PC-3 (cell line): ENCODE data around the gene IQCK. TPM values are rescaled to one million over a fixed set of nuclear protein-coding genes. Genes with fewer than 3 reads are reported as not detected.

ENCODE experiments used
- ATAC-seq: fragments of 200-7000 bp; cut with Tn5 transposase; 2 replicates; pipeline ENCODE4 v1.9.1; 2020; ENCODE audit warnings: mild to moderate bottlenecking, moderate library complexity
- BruUV-seq: library from RNA; stranded (reverse); fragments of 400-500 nt; replicated peaks from 2 replicates; lab custom pipeline; 2021; lab: Mats Ljungman, UMichigan
- CTCF ChIA-PET: fragments of 300-600 bp; sonication (Branson Sonifier 250); formaldehyde crosslinking; loops from one replicate; lab custom pipeline; 2022; ENCODE audit warnings: antibody characterized with exemption; lab: Charles Lee
- POLR2A ChIA-PET: fragments of 300-600 bp; sonication (Branson Sonifier 250); formaldehyde crosslinking; loops from one replicate; lab custom pipeline; 2022; ENCODE audit warnings: antibody characterized with exemption; ENCODE audit not compliant: unreplicated experiment; lab: Charles Lee
- DNase-seq: peaks from one replicate; pipeline ENCODE4 v3.0.0-alpha.2; 2015
- H2AFZ ChIP-seq: fragments of 300-600 bp; sonication (generic); 2 replicates; pipeline ENCODE4 v1.6.0; 2016; ENCODE audit warnings: antibody characterized with exemption, low read length
- H3F3A ChIP-seq: fragments of 300-600 bp; sonication (generic); one replicate; pipeline ENCODE4 v1.6.0; 2017; ENCODE audit warnings: antibody characterized with exemption, low read length, control low read depth, mild to moderate bottlenecking; ENCODE audit not compliant: unreplicated experiment
- H3K27ac ChIP-seq: fragments of 300-600 bp; sonication (generic); 2 replicates; pipeline ENCODE4 v1.5.1; 2016; ENCODE audit warnings: mild to moderate bottlenecking, low read length
- H3K27me3 ChIP-seq: fragments of 300-600 bp; sonication (generic); 2 replicates; pipeline ENCODE4 v1.6.1; 2016; ENCODE audit warnings: low read length, mixed read lengths
- H3K36me3 ChIP-seq: fragments of 300-600 bp; sonication (generic); 2 replicates; pipeline ENCODE4 v1.6.1; 2016; ENCODE audit warnings: low read depth, mixed run types, low read length, mixed read lengths
- H3K4me1 ChIP-seq: fragments of 300-600 bp; sonication (generic); 2 replicates; pipeline ENCODE4 v1.5.1; 2016; ENCODE audit warnings: low read length; ENCODE audit not compliant: insufficient read depth
- H3K4me2 ChIP-seq: fragments of 300-600 bp; sonication (generic); 2 replicates; pipeline ENCODE4 v1.6.0; 2016; ENCODE audit warnings: low read length
- H3K4me3 ChIP-seq: fragments of 300-600 bp; sonication (generic); 2 replicates; pipeline ENCODE4 v1.5.1; 2016; ENCODE audit warnings: mild to moderate bottlenecking, low read length, mixed read lengths
- H3K79me2 ChIP-seq: fragments of 300-600 bp; sonication (generic); 2 replicates; pipeline ENCODE4 v1.6.1; 2017; ENCODE audit warnings: low read length, mixed read lengths
- H3K9ac ChIP-seq: fragments of 300-600 bp; sonication (generic); 2 replicates; pipeline ENCODE4 v1.6.0; 2016; ENCODE audit warnings: mild to moderate bottlenecking, low read length
- H3K9me2 ChIP-seq: fragments of 300-600 bp; sonication (generic); replicated peaks from 2 replicates; pipeline ENCODE4 v1.6.1; 2016; ENCODE audit warnings: mixed run types, low read length, mixed read lengths
- H3K9me3 ChIP-seq: fragments of 300-600 bp; sonication (generic); 2 replicates; pipeline ENCODE4 v1.6.1; 2016; ENCODE audit warnings: low read length, mixed read lengths
- H4K20me1 ChIP-seq: fragments of 300-600 bp; sonication (generic); 2 replicates; pipeline ENCODE4 v1.6.1; 2016; ENCODE audit warnings: low read length, mixed read lengths
- EZH2 ChIP-seq: fragments of 300-600 bp; sonication (generic); IDR thresholded peaks from one replicate; pipeline ENCODE4 v1.6.1; 2017; ENCODE audit warnings: antibody characterized with exemption, mild to moderate bottlenecking, low read length; ENCODE audit not compliant: unreplicated experiment
- EZH2phosphoT487 ChIP-seq: fragments of 300-600 bp; sonication (generic); IDR thresholded peaks from 2 replicates; pipeline ENCODE4 v1.6.1; 2018; ENCODE audit warnings: mild to moderate bottlenecking, antibody characterized with exemption, low read length, borderline replicate concordance
- intact Hi-C: fragments of 100-400 bp; cut with micrococcal nuclease; formaldehyde crosslinking; loops from 2 replicates; pipeline ENCODE4 v1.9.0; 2023
- total RNA-seq: library from RNA; depleted of rRNA; stranded (reverse); fragments of >200 nt; gene quantifications from 2 replicates; pipeline ENCODE4 v1.2.3, GENCODE V29; 2014
- TF ChIP-seq, protein P1 (sequence below): fragments of 300-600 bp; sonication (generic); conservative IDR thresholded peaks from 2 replicates; pipeline ENCODE4 v1.5.1; 2017; ENCODE audit warnings: antibody characterized with exemption, low read depth, mild to moderate bottlenecking, low read length

The IQCK gene
- total RNA-seq, 1 experiment from 2014 or later, result 8.9 TPM

DNA sequence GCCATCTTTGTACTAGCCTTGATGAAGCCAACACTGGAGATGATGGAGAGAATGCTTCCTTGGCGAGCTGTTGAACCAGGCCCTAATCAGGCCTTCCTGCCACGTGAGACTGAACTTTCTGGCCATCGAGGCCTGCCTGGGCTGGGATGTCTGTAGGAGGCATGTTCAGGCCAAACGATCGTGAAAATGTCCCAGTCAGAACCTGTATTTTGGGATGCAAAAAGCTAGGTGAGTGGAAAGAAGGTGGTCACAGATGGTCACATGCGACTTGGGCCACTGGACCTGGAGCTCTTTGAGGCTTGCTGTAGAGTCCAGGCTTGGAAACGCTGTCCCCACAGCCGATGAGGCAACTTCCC is 12.9 kb upstream of the IQCK start:
- H3F3A ChIP-seq, result no peaks in the 10 kb centered on the region
- ATAC-seq, result no peak
- H3K4me1 ChIP-seq, result peaks cover 15% of the 10 kb centered on the region
- no peak overlapping the region for H3K4me3 ChIP-seq
- intact Hi-C loops, result no loop called here
- BruUV-seq, result no TSS peak
- no peak overlapping the region for H3K4me2 ChIP-seq
- POLR2A ChIA-PET, result interaction anchor here (0.7 to 1.0 kb wide), 2 partner anchors 9 to 156 kb away, joined by 3 to 4 read pairs; no protein-coding TSS in a partner anchor
- no peaks in the 10 kb centered on the region for H3K27me3 ChIP-seq
- H3K9ac ChIP-seq, result no peak overlapping the region
- no peak for DNase-seq
- no peaks in the 10 kb centered on the region for H4K20me1 ChIP-seq
- no peaks in the 10 kb centered on the region for H3K79me2 ChIP-seq
- no peak overlapping the region for H3K27ac ChIP-seq
- H3K9me2 ChIP-seq, result no peaks in the 10 kb centered on the region
- peaks cover 23% of the 10 kb centered on the region; the same call in 1 of the 2 replicates for H3K36me3 ChIP-seq
- H3K9me3 ChIP-seq, result no peaks in the 10 kb centered on the region
- TF ChIP-seq, protein P1, sequence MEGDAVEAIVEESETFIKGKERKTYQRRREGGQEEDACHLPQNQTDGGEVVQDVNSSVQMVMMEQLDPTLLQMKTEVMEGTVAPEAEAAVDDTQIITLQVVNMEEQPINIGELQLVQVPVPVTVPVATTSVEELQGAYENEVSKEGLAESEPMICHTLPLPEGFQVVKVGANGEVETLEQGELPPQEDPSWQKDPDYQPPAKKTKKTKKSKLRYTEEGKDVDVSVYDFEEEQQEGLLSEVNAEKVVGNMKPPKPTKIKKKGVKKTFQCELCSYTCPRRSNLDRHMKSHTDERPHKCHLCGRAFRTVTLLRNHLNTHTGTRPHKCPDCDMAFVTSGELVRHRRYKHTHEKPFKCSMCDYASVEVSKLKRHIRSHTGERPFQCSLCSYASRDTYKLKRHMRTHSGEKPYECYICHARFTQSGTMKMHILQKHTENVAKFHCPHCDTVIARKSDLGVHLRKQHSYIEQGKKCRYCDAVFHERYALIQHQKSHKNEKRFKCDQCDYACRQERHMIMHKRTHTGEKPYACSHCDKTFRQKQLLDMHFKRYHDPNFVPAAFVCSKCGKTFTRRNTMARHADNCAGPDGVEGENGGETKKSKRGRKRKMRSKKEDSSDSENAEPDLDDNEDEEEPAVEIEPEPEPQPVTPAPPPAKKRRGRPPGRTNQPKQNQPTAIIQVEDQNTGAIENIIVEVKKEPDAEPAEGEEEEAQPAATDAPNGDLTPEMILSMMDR, result no peak
- no peak for TF ChIP-seq EZH2phosphoT487
- TF ChIP-seq EZH2, result no peak
- H2AFZ ChIP-seq, result no peak overlapping the region
- CTCF ChIA-PET, result no interaction called here

DNA sequence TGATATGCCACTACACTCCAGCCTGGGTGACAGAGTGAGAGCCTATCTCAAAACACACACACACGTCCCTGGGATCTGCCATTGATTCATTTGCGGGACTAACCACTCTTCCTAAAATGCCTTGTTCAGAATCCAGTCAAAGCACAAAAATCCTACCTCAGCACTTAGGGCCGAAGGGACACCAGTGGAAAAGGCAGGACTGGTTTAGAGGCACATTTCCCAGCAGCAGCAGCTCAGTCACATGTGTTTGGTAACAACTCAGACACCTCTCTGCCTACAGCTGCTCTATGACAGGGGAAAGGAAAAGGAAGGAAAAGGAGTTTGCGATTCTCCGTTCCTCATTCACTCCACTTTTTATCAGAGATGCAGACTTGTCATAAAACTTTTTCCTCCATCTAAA is 12.2 kb upstream of the IQCK start:
- Histone ChIP-seq H3K9me2 (no peaks in the 10 kb centered on the region), H3K4me1 (peaks cover 9% of the 10 kb centered on the region), H3K79me2 (no peaks in the 10 kb centered on the region), H3K36me3 (peaks cover 23% of the 10 kb centered on the region; the same call in 1 of the 2 replicates), H3K9me3 (no peaks in the 10 kb centered on the region), H3K27me3 (no peaks in the 10 kb centered on the region), H4K20me1 (no peaks in the 10 kb centered on the region), H3K9ac (no peak overlapping the region), H2AFZ (no peak overlapping the region), H3K4me2 (no peak overlapping the region), H3K27ac (no peak overlapping the region), H3K4me3 (no peak overlapping the region), H3F3A (no peaks in the 10 kb centered on the region)
- ChIA-PET CTCF (no interaction called here), POLR2A (no interaction called here)
- DNase-seq (no peak), ATAC-seq (no peak)
- no TSS peak for BruUV-seq
- TF ChIP-seq EZH2phosphoT487, result no peak
- TF ChIP-seq, protein P1, result no peak
- TF ChIP-seq EZH2, result no peak
- intact Hi-C loops, result no loop called here

DNA sequence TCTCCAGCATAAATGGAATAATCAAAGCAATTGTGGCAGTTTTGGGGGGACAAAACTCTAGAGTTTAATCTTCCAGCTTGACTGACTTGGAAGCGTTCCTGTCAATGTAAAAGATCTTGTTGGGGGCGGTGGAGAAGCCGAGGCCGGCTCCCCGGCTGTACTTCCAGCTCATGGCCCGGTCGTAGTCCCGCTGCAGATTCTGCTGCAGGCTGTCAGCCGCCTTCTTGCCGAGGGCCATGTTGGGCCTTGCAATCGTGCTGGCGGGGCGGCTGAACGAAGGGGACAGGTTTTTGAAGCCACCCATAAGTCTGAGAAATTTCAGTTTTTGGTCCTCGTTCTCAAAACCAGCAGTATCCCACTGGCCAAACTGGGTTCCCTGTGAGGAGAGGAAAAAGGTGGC is 11.2 kb upstream of the IQCK start:
- ChIA-PET CTCF (no interaction called here), POLR2A (no interaction called here)
- Histone ChIP-seq H2AFZ (no peak overlapping the region), H3F3A (no peaks in the 10 kb centered on the region), H4K20me1 (no peaks in the 10 kb centered on the region), H3K9me3 (no peaks in the 10 kb centered on the region), H3K79me2 (0 out of 2 replicates have a peak, but pooled peaks cover 3% of the 10 kb centered on the region), H3K9ac (no peak overlapping the region), H3K27me3 (no peaks in the 10 kb centered on the region), H3K36me3 (peaks cover 23% of the 10 kb centered on the region; the same call in 1 of the 2 replicates), H3K9me2 (no peaks in the 10 kb centered on the region), H3K4me3 (no peak overlapping the region), H3K4me1 (peaks cover 4% of the 10 kb centered on the region; the same call in 1 of the 2 replicates), H3K4me2 (no peak overlapping the region), H3K27ac (no peak overlapping the region)
- intact Hi-C loops, result no loop called here
- no peak for DNase-seq
- no peak for ATAC-seq
- TF ChIP-seq EZH2phosphoT487 (no peak), EZH2 (no peak)
- TF ChIP-seq, protein P1, result no peak
- no TSS peak for BruUV-seq
